OCI-LY3 (cell line): ENCODE results near the gene OR52E8.

Experiments
- H2AFZ ChIP-seq: fragments of 200-600, 300-600 bp; shearing (Covaris generic); 2 replicates; pipeline ENCODE4 v1.6.0; 2014; ENCODE audit warnings: antibody characterized with exemption, low read depth, low read length
- H3K27ac ChIP-seq: fragments of 200-600, 300-600 bp; sonication (generic); 2 replicates; pipeline ENCODE4 v1.5.1; 2014; ENCODE audit warnings: mild to moderate bottlenecking, low read length, moderate library complexity, mixed read lengths
- H3K27me3 ChIP-seq: fragments of 200-600, 300-600 bp; sonication (generic); 2 replicates; pipeline ENCODE4 v1.6.1; 2014; ENCODE audit warnings: low read depth, low read length, mixed read lengths
- H3K36me3 ChIP-seq: fragments of 200-600, 300-600 bp; sonication (generic); replicated peaks from 2 replicates; pipeline ENCODE3; 2014; ENCODE audit warnings: low read depth, low read length, mixed read lengths
- H3K4me1 ChIP-seq: fragments of 300-600, 200-600 bp; sonication (generic); 2 replicates; pipeline ENCODE4 v1.6.1; 2014; ENCODE audit warnings: low read length, mixed read lengths
- H3K4me2 ChIP-seq: fragments of 200-600, 300-600 bp; sonication (generic); 2 replicates; pipeline ENCODE4 v1.6.1; 2014; ENCODE audit warnings: low read length, mixed read lengths
- H3K4me3 ChIP-seq: fragments of 300-600, 200-600 bp; sonication (generic); 2 replicates; pipeline ENCODE4 v1.5.1; 2014; ENCODE audit warnings: antibody characterized with exemption, mild to moderate bottlenecking, low read length, moderate library complexity
- H3K79me2 ChIP-seq: fragments of 300-600, 200-600 bp; shearing (Covaris generic); 2 replicates; pipeline ENCODE4 v1.6.1; 2014; ENCODE audit warnings: mild to moderate bottlenecking, low read length, mixed read lengths
- H3K9ac ChIP-seq: fragments of 300-600, 200-600 bp; shearing (Covaris generic); 2 replicates; pipeline ENCODE4 v1.6.0; 2014; ENCODE audit warnings: mild to moderate bottlenecking, low read length, moderate library complexity
- H3K9me3 ChIP-seq: fragments of 200-600, 300-600 bp; shearing (Covaris generic); 2 replicates; pipeline ENCODE4 v1.6.1; 2014; ENCODE audit warnings: low read length, mixed read lengths; ENCODE audit not compliant: insufficient read depth
- H4K20me1 ChIP-seq: fragments of 200-600, 300-600 bp; sonication (generic); 2 replicates; pipeline ENCODE4 v1.6.1; 2016; ENCODE audit warnings: low read length, mixed read lengths; ENCODE audit not compliant: insufficient read depth
- EZH2phosphoT487 ChIP-seq: fragments of 200-600 bp; shearing (Covaris generic); IDR thresholded peaks from 2 replicates; pipeline ENCODE4 v1.6.1; 2018; ENCODE audit warnings: antibody characterized with exemption, mixed run types, low read depth
- TF ChIP-seq, protein P1 (sequence below): fragments of 200-600, 300-600 bp; sonication (generic); IDR thresholded peaks from 2 replicates; pipeline ENCODE4 v1.5.1; 2014; ENCODE audit warnings: antibody characterized with exemption, low read length, low read depth

The OR52E8 gene

DNA sequence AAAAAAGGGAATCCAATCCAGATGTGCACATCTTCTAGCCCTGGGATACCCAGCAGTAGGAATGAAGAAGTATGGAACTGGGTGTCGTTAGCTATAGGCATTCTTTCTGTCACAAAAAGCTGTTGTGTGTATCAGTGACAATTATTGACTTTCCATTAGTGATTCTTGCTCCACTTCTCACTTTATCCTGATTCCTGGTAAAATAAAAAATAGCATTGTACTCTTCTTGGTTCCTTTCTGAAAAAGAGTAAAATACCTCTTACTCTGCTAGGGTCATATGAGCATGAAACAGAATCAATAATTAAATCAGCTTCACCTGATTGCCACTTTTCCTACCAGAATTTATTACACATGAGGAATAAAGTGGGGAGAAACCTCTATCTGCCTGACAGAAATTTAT is 15.7 kb downstream of the OR52E8 start, which contains the start of gene OR52E6:
TSS of gene OR52E6 (minus strand) at position 101 of the 400 bp plus-strand sequence. CDS start at position 101, 0 bp downstream.
- H3K4me1 ChIP-seq, result no peaks in the 10 kb centered on the region
- no peak for TF ChIP-seq EZH2phosphoT487
- TF ChIP-seq, protein P1, sequence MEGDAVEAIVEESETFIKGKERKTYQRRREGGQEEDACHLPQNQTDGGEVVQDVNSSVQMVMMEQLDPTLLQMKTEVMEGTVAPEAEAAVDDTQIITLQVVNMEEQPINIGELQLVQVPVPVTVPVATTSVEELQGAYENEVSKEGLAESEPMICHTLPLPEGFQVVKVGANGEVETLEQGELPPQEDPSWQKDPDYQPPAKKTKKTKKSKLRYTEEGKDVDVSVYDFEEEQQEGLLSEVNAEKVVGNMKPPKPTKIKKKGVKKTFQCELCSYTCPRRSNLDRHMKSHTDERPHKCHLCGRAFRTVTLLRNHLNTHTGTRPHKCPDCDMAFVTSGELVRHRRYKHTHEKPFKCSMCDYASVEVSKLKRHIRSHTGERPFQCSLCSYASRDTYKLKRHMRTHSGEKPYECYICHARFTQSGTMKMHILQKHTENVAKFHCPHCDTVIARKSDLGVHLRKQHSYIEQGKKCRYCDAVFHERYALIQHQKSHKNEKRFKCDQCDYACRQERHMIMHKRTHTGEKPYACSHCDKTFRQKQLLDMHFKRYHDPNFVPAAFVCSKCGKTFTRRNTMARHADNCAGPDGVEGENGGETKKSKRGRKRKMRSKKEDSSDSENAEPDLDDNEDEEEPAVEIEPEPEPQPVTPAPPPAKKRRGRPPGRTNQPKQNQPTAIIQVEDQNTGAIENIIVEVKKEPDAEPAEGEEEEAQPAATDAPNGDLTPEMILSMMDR, result no peak
- H3K4me2 ChIP-seq, result no peak within 1 kb of the TSS
- H3K9ac ChIP-seq, result no peak within 1 kb of the TSS
- no peak within 1 kb of the TSS for H3K27ac ChIP-seq
- H3K27me3 ChIP-seq, result no peaks in the 10 kb centered on the region
- no peak within 1 kb of the TSS for H2AFZ ChIP-seq
- no peaks in the 10 kb centered on the region for H3K79me2 ChIP-seq
- H4K20me1 ChIP-seq, result no peaks in the 10 kb centered on the region
- no peaks in the 10 kb centered on the region for H3K9me3 ChIP-seq
- H3K4me3 ChIP-seq, result no peak within 1 kb of the TSS
- no peaks in the 10 kb centered on the region for H3K36me3 ChIP-seq

- Histone ChIP-seq H3K27ac (no peak overlapping the region), H4K20me1 (no peaks in the 10 kb centered on the region), H3K36me3 (no peaks in the 10 kb centered on the region), H3K9me3 (no peaks in the 10 kb centered on the region), H2AFZ (no peak overlapping the region), H3K27me3 (no peaks in the 10 kb centered on the region), H3K4me1 (no peaks in the 10 kb centered on the region), H3K9ac (no peak overlapping the region), H3K4me2 (no peak overlapping the region), H3K79me2 (no peaks in the 10 kb centered on the region), H3K4me3 (no peak overlapping the region)
- TF ChIP-seq, protein P1, result no peak
- no peak for TF ChIP-seq EZH2phosphoT487
Observed at GRCh38 chr11:5837695-5838094, 19.8 kb downstream of the OR52E8 start.

DNA sequence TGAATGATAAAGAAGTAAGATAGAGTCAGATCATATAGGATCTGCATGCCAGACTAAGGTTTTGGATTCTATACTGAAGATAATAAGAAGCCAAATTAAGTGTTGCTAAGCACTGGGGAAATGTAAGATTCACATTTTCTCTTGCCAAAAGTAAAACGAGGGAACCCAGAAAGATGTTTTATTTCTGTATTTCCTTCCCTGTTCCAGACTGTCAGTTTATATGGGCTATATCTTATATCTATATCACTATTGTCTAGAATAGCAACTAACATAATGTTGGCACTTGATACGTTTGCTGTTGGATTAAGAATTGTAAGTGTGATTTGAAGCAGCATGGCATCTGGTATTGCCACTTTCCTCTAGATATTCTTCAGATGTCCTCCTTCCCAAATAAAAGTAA is 24.0 kb downstream of the OR52E8 start:
- Histone ChIP-seq H3K4me2 (no peak overlapping the region), H3K4me1 (no peaks in the 10 kb centered on the region), H3K4me3 (no peak overlapping the region), H3K27ac (no peak overlapping the region), H3K9ac (no peak overlapping the region), H3K27me3 (no peaks in the 10 kb centered on the region), H2AFZ (no peak overlapping the region), H3K79me2 (no peaks in the 10 kb centered on the region), H3K9me3 (no peaks in the 10 kb centered on the region), H3K36me3 (no peaks in the 10 kb centered on the region), H4K20me1 (no peaks in the 10 kb centered on the region)
- TF ChIP-seq, protein P1, result no peak
- no peak for TF ChIP-seq EZH2phosphoT487

GRCh38 chr11:5831196-5831829 is 26.2 kb downstream of the OR52E8 start:
- Histone ChIP-seq H3K4me3 (no peak overlapping the region), H3K79me2 (no peaks in the 10 kb centered on the region), H2AFZ (no peak overlapping the region), H3K9me3 (no peaks in the 10 kb centered on the region), H3K27ac (no peak overlapping the region), H3K36me3 (no peaks in the 10 kb centered on the region), H3K4me1 (no peaks in the 10 kb centered on the region), H3K4me2 (no peak overlapping the region), H4K20me1 (no peaks in the 10 kb centered on the region), H3K27me3 (no peaks in the 10 kb centered on the region), H3K9ac (no peak overlapping the region)
- no peak for TF ChIP-seq EZH2phosphoT487
- TF ChIP-seq, protein P1, result no peak
